HCT116 (cell line): Measurements from ENCODE around the gene UCN2. TPM values are rescaled to one million over a fixed set of nuclear protein-coding genes. Genes with fewer than 3 reads are reported as not detected.

ENCODE experiments used
- ATAC-seq: fragments of 200-7000 bp; cut with Tn5 transposase; 2 replicates; pipeline ENCODE4 v1.9.1; 2020; ENCODE audit warnings: mild to moderate bottlenecking, moderate library complexity
- BruUV-seq: library from RNA; stranded (reverse); fragments of 400-500 nt; replicated peaks from 2 replicates; lab custom pipeline; 2021; lab: Mats Ljungman, UMichigan
- CTCF ChIA-PET: fragments of 300-600 bp; sonication (Branson Sonifier 250); formaldehyde crosslinking; loops from one replicate; lab custom pipeline; 2021; ENCODE audit warnings: antibody characterized with exemption; lab: Charles Lee
- POLR2A ChIA-PET: fragments of 300-600, 350-600 bp; sonication (Branson Sonifier 250); formaldehyde crosslinking; loops from one replicate; lab custom pipeline; 2021; ENCODE audit warnings: antibody characterized with exemption; lab: Charles Lee
- RAD21 ChIA-PET, 2 experiments: fragments of 300-600 bp; sonication (Branson Sonifier 250); formaldehyde crosslinking; loops; one replicate each; lab custom pipeline; 2023; ENCODE audit warnings: low total read pairs in 2 of 2; ENCODE audit not compliant: uncharacterized antibody in 2 of 2, unreplicated experiment in 2 of 2, low non-redundant PET in 1 of 2; lab: Charles Lee
- DNase-seq: peaks from one replicate; pipeline ENCODE4 v3.0.0-alpha.2; 2010; ENCODE audit warnings: low read depth, low spot score
- H2AFZ ChIP-seq: fragments of 200-600 bp; shearing (Covaris generic), sonication (generic); 2 replicates; pipeline ENCODE4 v1.6.1; 2017; ENCODE audit warnings: low read depth, mixed run types, mixed read lengths, antibody characterized with exemption, low read length; ENCODE audit not compliant: poor library complexity, severe bottlenecking
- H3K27ac ChIP-seq: 2 replicates; pipeline ENCODE4 v1.5.1; 2012; ENCODE audit warnings: low read depth, low read length
- H3K27me3 ChIP-seq: fragments of 200-600 bp; sonication (generic); 2 replicates; pipeline ENCODE4 v1.6.1; 2016; ENCODE audit warnings: mixed run types, low read length, mixed read lengths; ENCODE audit not compliant: insufficient read depth
- H3K36me3 ChIP-seq, 2 experiments: fragments of 200-500 bp in 1 of 2; fragments of 200-600 bp in 1 of 2; sonication (Bioruptor generic) in 1 of 2; sonication (generic) in 1 of 2; 2 replicates each; pipeline versions ENCODE4 v1.5.1 to v1.6.1; 2014 to 2016; ENCODE audit warnings: low read length in 2 of 2, inconsistent platforms in 1 of 2, mixed read lengths in 1 of 2, mixed run types in 1 of 2; ENCODE audit not compliant: insufficient read depth in 2 of 2, control insufficient read depth in 1 of 2
- H3K4me1 ChIP-seq, 2 experiments: fragments of 200-600 bp in 1 of 2; sonication (generic) in 1 of 2; 2 replicates each; pipeline versions ENCODE4 v1.5.1 to v1.6.1; 2012 to 2017; ENCODE audit warnings: low read length in 2 of 2, inconsistent platforms in 1 of 2, mild to moderate bottlenecking in 1 of 2, mixed read lengths in 1 of 2, mixed run types in 1 of 2, moderate library complexity in 1 of 2; ENCODE audit not compliant: insufficient read depth in 2 of 2, control insufficient read depth in 1 of 2
- H3K4me2 ChIP-seq: fragments of 200-600 bp; sonication (generic); 2 replicates; pipeline ENCODE4 v1.6.1; 2017; ENCODE audit warnings: mixed run types, low read length, mixed read lengths
- H3K4me3 ChIP-seq, 2 experiments: fragments of 200-600 bp in 1 of 2; sonication (generic) in 1 of 2; replicated peaks in 1 of 2; 2 replicates each; pipeline ENCODE4 v1.5.1; 2011 to 2016; ENCODE audit warnings: low read length in 2 of 2, control low read depth in 1 of 2, low read depth in 1 of 2, mild to moderate bottlenecking in 1 of 2, mixed read lengths in 1 of 2, mixed run types in 1 of 2
- H3K79me2 ChIP-seq: fragments of 200-600 bp; sonication (generic); 2 replicates; pipeline ENCODE4 v1.6.1; 2017; ENCODE audit warnings: mild to moderate bottlenecking, mixed run types, low read length, moderate library complexity, mixed read lengths; ENCODE audit not compliant: insufficient read depth
- H3K9ac ChIP-seq: fragments of 200-600 bp; sonication (generic); 2 replicates; pipeline ENCODE4 v1.6.1; 2016; ENCODE audit warnings: low read length, mixed read lengths
- H3K9me2 ChIP-seq: fragments of 200-600 bp; sonication (generic), shearing (Covaris generic); 2 replicates; pipeline ENCODE4 v1.6.1; 2017; ENCODE audit warnings: mixed run types, mild to moderate bottlenecking, moderate library complexity; ENCODE audit not compliant: insufficient read depth
- H3K9me3 ChIP-seq, 2 experiments: fragments of 200-500 bp in 1 of 2; fragments of 200-600 bp in 1 of 2; sonication (Bioruptor generic) in 1 of 2; sonication (generic) in 1 of 2; 2 replicates each; pipeline ENCODE4 v1.6.1; 2014 to 2017; ENCODE audit warnings: low read length in 2 of 2, mixed read lengths in 2 of 2, inconsistent platforms in 1 of 2, low read depth in 1 of 2, mild to moderate bottlenecking in 1 of 2, mixed run types in 1 of 2, moderate library complexity in 1 of 2; ENCODE audit not compliant: control insufficient read depth in 1 of 2, insufficient read depth in 1 of 2
- H4K20me1 ChIP-seq: fragments of 200-600 bp; sonication (generic), shearing (Covaris generic); 2 replicates; pipeline ENCODE4 v1.6.1; 2017; ENCODE audit warnings: mixed run types, mild to moderate bottlenecking, moderate library complexity; ENCODE audit not compliant: insufficient read depth
- CEBPB ChIP-seq: IDR thresholded peaks from 2 replicates; pipeline ENCODE4 v1.6.1; 2012; ENCODE audit warnings: low read depth
- EGR1 ChIP-seq: IDR thresholded peaks from 2 replicates; pipeline ENCODE4 v1.6.1; 2012; ENCODE audit warnings: low read depth
- POLR2A ChIP-seq: IDR thresholded peaks from 2 replicates; pipeline ENCODE4 v1.7.0; 2011; ENCODE audit warnings: borderline replicate concordance; ENCODE audit not compliant: insufficient read depth, insufficient read length; ENCODE audit errors: extremely low read depth
- POLR2AphosphoS5 ChIP-seq: IDR thresholded peaks from 2 replicates; pipeline ENCODE4 v1.6.1; 2011; ENCODE audit warnings: mild to moderate bottlenecking, low read depth, low read length, moderate library complexity
- SIN3A ChIP-seq: IDR thresholded peaks from 2 replicates; pipeline ENCODE4 v1.6.1; 2012; ENCODE audit warnings: low read depth
- YY1 ChIP-seq: IDR thresholded peaks from 2 replicates; pipeline ENCODE4 v1.6.1; 2011; ENCODE audit warnings: low read length, low read depth, moderate library complexity, mild to moderate bottlenecking; ENCODE audit not compliant: insufficient replicate concordance; ENCODE audit errors: extremely low read depth
- ZFX ChIP-seq: fragments of 450-650 bp; IDR thresholded peaks from 2 replicates; pipeline ENCODE4 v1.6.1; 2017
- intact Hi-C: fragments of 100-400 bp; cut with micrococcal nuclease; formaldehyde crosslinking; loops from 2 replicates; pipeline ENCODE4 v1.10.0; 2022
- total RNA-seq: library from RNA; stranded (reverse); gene quantifications from one replicate; pipeline ENCODE4 v1.2.1, GENCODE V29; 2021; ENCODE audit not compliant: unreplicated experiment
- TF ChIP-seq, protein P1 (sequence below): IDR thresholded peaks from 2 replicates; pipeline ENCODE4 v1.6.1; 2011; ENCODE audit warnings: mild to moderate bottlenecking, low read length, moderate library complexity; ENCODE audit not compliant: insufficient replicate concordance; ENCODE audit errors: extremely low read depth

UCN2 gene
- total RNA-seq, 1 experiment from 2014 or later = 1.5 TPM

DNA sequence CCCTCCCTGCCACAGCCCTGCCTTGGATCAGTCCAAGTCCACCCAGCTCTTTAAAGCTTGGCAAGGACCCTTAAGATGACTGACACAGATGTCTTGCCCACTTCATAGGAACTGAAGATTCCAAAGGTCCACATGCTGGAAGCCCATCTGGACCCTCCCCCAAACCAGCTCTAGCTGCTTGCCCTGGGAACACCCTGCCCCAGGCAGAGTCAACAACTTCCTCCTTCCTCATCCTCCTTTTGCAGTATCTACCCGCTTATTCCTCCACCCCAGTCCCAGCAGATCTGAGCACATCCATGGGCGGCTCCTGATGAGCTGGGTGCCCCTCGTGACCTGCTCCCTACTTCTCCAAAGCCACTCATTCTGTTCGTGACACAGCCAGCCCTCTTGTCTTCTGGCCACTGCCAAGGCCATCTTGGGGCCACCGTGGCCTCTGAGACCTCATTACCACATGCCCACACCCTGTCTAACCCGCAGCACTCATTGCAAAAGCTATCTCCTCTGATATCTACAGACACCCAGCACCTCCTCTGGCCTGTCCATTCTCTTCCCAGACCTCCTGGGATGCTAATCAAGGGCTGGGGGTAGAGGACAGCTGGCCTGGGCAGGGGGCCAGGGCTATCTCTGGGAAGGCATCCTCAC is 5.0 kb downstream of the UCN2 start (continued):
- no peak for TF ChIP-seq YY1
- no peak for TF ChIP-seq SIN3A
- TF ChIP-seq, protein P1, sequence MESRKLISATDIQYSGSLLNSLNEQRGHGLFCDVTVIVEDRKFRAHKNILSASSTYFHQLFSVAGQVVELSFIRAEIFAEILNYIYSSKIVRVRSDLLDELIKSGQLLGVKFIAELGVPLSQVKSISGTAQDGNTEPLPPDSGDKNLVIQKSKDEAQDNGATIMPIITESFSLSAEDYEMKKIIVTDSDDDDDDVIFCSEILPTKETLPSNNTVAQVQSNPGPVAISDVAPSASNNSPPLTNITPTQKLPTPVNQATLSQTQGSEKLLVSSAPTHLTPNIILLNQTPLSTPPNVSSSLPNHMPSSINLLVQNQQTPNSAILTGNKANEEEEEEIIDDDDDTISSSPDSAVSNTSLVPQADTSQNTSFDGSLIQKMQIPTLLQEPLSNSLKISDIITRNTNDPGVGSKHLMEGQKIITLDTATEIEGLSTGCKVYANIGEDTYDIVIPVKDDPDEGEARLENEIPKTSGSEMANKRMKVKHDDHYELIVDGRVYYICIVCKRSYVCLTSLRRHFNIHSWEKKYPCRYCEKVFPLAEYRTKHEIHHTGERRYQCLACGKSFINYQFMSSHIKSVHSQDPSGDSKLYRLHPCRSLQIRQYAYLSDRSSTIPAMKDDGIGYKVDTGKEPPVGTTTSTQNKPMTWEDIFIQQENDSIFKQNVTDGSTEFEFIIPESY = no peak

DNA sequence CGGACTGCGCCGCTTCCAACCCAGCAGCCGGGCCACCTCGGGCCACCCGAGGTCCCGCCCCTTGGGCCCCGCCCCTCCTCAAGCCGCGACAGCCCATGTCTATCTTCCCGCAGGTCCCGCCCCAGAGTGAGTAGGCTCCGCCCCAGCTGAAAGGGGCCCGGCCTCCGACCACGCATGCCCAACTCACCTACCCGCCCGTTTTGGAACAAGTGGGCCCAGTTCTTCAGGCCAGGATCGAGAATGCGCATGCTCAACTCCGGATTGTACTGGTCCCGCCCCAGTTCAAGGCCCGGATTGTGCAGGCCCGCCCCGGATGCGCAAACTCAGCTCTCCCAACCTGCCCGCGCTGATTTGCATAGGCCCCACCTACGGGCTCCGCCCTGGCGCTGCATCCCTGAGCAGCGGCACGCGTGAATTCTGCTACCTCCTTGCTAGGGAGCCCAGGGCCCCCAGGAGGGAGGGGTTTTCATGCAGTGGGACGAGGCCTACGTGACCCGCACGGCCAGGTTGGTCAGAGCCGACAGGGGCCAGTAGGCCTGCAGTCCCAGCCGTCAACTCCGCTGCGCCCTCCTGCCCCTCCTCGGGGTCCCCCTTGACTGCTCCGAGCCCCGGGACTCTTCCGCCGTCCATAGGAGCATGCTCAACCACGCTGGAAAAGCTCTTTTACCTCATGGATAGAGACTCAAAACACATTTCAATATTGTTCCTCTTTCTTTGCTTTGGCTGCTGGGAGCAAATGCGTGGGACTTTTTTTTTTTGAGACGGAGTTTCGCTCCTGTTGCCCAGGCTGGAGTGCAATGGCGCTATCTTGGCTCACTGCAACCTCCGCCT is 6.6 kb downstream of the UCN2 start, which contains the start of gene PFKFB4:
Gene PFKFB4 (minus strand): TSS at position 8 of the 831 bp plus-strand sequence. CDS start 26 bp downstream, outside the sequence.
- H3K36me3 ChIP-seq = 0 out of 4 replicates have a peak, but pooled peaks cover 2 to 4% of the 10 kb centered on the region in 2 experiments
- ATAC-seq (peak; percentile 86), DNase-seq (peak; percentile 99)
- H3K4me3 ChIP-seq = peak within 1 kb of the TSS; percentile 68 to 82
- RAD21 ChIA-PET = interaction anchor here (0.6 to 1.2 kb wide), 4 partner anchors 84 to 362 kb away, joined by 3 to 4 read pairs (median 4); partner anchors contain the start of gene CCDC51 (in 1 of the 2)
- peaks cover 22% of the 10 kb centered on the region; the same call in 1 of the 2 replicates for H3K79me2 ChIP-seq
- no peaks in the 10 kb centered on the region for H3K9me2 ChIP-seq
- intact Hi-C loops = loop anchor here (2.0 to 10.0 kb wide), 3 partner anchors 50 to 108 kb away; partner anchors contain the start of genes CELSR3, SLC26A6 and UQCRC1
- no peaks in the 10 kb centered on the region for H3K9me3 ChIP-seq
- H3K9ac ChIP-seq = peak within 1 kb of the TSS; percentile 84
- no peak for TF ChIP-seq CEBPB
- peak; percentile 76; the same call in 1 of the 2 replicates for TF ChIP-seq POLR2AphosphoS5
- peak; percentile 22; the same call in 1 of the 2 replicates for TF ChIP-seq ZFX
- peak; percentile 59 for TF ChIP-seq YY1
- peak; percentile 60 for TF ChIP-seq POLR2A
- TF ChIP-seq EGR1 = no peak
- CTCF ChIA-PET = interaction anchor here (0.7 to 3.5 kb wide), 10 partner anchors 11 to 316 kb away, joined by 3 to 29 read pairs (median 3); partner anchors contain the start of genes SLC26A6 and ZNF589
- peak within 1 kb of the TSS; percentile 94 for H3K27ac ChIP-seq
- no peaks in the 10 kb centered on the region for H3K27me3 ChIP-seq
- H3K4me2 ChIP-seq = peak within 1 kb of the TSS; percentile 98
- POLR2A ChIA-PET = interaction anchor here (0.8 to 2.6 kb wide), 5 partner anchors 78 to 464 kb away, joined by 3 to 10 read pairs (median 4); partner anchors contain the start of genes ATRIP, NDUFAF3 and SLC26A6
- peaks cover 28 to 68% of the 10 kb centered on the region in 2 experiments for H3K4me1 ChIP-seq
- BruUV-seq = TSS peak; percentile 97
- no peaks in the 10 kb centered on the region for H4K20me1 ChIP-seq
- H2AFZ ChIP-seq = peak within 1 kb of the TSS; percentile 35
